ENCODE measurements around the gene ATF7IP2. TPM values are rescaled to one million over a fixed set of nuclear protein-coding genes. Genes with fewer than 3 reads are reported as not detected.

The ATF7IP2 gene, protein sequence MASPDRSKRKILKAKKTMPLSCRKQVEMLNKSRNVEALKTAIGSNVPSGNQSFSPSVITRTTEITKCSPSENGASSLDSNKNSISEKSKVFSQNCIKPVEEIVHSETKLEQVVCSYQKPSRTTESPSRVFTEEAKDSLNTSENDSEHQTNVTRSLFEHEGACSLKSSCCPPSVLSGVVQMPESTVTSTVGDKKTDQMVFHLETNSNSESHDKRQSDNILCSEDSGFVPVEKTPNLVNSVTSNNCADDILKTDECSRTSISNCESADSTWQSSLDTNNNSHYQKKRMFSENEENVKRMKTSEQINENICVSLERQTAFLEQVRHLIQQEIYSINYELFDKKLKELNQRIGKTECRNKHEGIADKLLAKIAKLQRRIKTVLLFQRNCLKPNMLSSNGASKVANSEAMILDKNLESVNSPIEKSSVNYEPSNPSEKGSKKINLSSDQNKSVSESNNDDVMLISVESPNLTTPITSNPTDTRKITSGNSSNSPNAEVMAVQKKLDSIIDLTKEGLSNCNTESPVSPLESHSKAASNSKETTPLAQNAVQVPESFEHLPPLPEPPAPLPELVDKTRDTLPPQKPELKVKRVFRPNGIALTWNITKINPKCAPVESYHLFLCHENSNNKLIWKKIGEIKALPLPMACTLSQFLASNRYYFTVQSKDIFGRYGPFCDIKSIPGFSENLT
- total RNA-seq: 10 to 100 TPM; 38.8 to 41.6 TPM

DNA sequence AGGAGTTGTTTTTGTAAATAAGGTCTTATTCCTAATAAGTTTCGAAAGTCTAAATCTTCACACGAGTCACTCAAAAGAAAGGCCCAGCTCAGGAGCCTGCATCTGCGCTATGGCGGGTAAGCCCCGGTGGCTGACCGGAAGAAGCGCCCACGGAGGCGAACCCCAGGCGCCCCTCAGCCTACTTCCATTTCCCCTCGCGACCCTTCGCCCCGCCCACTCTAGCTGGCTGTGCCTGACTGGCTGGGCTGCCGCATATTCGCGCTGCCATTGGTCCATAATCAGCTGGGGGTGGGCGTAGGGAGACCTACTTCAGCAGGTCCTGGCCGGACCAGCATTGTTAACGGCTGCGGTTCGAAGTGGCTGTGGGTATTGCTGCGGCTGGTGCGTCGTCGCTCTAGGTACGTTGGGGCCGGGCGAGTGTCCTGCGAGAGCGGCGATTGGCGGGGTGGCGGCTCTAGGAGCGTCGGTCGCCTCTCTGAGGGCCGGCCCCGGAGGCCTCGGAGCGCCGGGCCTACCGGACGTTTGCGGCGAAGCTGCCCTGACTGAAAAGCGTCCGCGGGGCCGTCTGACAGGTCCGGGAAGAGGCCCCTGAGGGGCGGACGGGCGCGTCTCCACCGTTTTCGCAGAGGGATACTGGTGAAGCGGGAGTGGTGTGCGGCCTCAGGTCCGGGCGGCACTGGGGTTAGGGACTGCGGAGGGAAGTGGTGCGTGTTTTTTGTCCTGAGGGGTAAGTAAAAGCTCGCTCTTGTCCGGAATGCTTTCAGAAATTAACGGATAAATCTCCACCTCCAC, at the start of gene ATF7IP2:
ATF7IP2 (plus strand) TSS at position 337 of the 792 bp plus-strand sequence. CDS start 44,560 bp downstream, outside the sequence.

Other genes starting within 250 kb of the ATF7IP2 start
- gene GRIN2A, start 203.6 kb upstream of the ATF7IP2 start, total RNA-seq: not detected
- gene EMP2, start 194.5 kb downstream of the ATF7IP2 start, total RNA-seq: not detected